NCI-H1092 treated with DMSO at 0.1 percent for 48 hours (cell line): ENCODE results near the gene NKX3-2.
A peak's percentile ranks its signal among the peaks of the same experiment; 100 is the strongest.

Experiments
- DNase-seq: peaks from one replicate; lab custom pipeline; 2025; lab: John Stamatoyannopoulos, UW

NKX3-2 gene

DNA sequence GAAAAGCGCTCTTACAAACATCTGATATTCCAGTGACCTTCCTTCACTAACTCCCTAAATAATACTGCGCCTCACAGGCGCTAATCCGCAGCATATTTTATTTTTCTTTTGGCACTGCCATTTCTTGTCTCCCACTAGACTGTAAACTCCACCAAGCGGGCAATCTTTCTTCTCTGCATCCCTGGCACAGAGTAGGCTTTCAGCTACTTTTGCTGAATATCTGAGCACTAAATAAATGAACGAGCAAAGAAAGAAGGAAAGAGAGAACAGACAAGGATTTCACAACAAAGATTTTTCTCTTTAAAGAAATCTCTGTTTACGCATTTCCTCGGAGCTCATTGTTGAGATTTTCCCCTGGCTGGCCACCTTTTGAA is 12.7 kb downstream of the NKX3-2 start:
- DNase-seq = no peak

GRCh38 chr4:13530823-13531624 is 13.3 kb downstream of the NKX3-2 start:
- no peak for DNase-seq

DNA sequence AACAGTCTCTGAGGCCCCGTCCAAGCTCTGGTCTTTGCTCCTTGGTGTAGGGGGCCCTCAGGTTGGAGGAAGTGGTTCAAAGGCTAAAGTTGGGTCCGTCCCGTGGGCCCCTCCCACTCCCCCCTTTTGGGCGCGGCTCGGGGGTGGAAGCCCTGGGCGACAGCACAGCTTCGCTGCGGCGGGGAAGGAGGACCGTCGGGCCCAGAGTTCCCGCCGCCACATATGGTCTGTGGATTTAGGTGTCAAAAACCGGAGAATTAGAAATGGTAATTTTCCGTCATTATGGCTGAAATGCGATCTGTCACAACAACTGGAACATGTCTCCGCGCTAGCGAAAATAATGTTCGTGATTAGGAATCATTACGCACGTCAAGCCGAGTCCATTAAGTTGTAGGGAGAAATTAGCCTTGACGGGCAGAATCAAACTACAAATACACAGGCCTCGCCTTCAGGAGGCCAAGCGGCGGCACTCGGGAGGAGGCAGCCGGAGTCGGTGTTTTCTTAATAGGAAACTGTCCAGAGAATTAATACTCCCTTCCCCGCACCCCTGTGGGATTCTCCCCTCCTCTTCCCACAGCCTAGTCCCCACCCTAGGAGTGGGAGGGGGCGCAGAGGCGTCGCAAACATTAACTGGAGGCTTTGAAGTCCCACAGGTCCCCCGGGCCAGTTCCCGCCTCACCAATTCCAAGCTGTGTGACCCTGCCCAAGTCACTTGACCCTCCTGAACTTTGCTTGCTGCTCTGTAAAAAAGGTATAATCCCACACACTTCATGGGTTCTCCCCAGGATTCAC is 15.0 kb downstream of the NKX3-2 start:
- DNase-seq = no peak

GRCh38 chr4:13528821-13529127 is 15.5 kb downstream of the NKX3-2 start:
- DNase-seq = no peak

DNA sequence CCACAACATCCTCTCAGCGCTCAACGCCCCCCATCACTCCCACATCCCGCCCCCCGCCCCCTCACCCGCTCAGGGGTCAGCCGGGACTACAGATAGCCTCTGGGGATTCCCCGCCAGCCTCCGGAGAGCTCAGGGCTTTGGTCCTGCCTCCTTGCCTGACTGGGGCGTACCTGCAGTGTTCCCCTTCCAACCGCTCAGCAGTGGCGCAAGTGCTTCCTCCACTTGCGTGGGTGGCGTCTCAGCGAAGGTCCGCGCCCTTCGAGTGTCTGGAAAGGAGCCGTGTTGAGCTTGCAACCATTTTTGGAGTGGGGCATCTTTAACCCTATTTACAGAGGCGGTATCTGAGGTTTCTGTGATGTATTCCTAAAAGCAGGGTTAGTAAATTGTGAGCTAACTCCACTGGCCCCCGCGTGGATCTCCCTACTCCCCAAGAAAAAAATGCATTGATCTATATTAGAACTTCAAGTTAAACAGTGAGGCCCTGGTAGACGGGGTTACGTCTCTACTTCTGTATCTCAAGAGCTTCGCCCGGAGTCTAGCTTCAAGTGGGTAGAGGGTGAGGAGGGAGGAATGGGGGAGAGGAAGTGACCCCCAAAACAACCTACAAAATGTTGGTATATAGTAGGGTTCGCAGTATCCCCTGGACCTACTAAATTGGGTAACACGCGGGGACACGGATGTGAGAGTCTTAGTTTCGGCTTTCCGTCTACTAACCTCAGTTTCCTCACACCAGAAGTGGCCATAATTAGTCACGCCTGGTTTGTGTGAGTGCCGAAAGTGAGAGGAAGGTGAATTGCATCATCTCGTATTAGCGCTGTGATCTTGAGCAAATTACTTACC is 16.1 kb downstream of the NKX3-2 start:
- peak; percentile 20 for DNase-seq

DNA sequence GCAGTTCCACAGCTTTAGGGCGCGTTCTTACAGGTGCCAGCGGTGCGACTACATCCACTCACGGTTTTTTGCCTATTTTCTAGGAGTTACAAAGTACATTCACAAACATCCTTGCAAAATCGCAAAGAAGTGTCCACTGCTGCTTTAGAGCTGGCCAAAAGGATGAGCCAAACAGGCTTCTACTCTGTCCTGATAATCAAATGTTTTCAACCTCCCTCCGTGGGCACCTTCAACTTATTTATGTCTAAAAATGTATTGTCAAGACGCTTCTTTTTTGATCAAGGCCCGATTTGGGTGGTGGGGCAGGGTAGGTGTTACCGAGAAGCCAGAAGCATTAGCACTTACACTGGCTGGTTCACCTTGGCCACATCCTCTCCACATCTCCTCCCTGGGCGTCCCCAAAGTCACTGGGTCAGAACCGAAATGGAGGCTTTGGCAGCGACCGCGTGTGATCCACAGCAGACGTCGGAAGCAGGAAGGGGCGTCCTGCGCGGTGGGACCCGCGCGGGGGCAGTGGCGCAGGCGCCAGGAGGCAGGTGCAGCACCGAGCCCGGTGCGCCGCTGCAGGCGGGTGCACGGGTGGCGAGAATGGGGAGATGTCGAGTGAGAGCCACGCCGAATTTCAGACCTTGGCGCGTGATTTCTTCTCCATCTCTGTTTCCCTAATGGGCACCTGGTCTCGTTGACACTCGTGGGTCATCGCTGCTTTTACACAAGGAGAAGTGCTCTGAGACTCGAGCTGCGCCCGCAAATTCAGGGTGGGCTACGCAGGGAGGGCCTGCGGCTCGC is 16.9 kb downstream of the NKX3-2 start:
- peak; percentile 29 for DNase-seq

GRCh38 chr4:13526658-13527057 is 17.6 kb downstream of the NKX3-2 start:
- no peak for DNase-seq

DNA sequence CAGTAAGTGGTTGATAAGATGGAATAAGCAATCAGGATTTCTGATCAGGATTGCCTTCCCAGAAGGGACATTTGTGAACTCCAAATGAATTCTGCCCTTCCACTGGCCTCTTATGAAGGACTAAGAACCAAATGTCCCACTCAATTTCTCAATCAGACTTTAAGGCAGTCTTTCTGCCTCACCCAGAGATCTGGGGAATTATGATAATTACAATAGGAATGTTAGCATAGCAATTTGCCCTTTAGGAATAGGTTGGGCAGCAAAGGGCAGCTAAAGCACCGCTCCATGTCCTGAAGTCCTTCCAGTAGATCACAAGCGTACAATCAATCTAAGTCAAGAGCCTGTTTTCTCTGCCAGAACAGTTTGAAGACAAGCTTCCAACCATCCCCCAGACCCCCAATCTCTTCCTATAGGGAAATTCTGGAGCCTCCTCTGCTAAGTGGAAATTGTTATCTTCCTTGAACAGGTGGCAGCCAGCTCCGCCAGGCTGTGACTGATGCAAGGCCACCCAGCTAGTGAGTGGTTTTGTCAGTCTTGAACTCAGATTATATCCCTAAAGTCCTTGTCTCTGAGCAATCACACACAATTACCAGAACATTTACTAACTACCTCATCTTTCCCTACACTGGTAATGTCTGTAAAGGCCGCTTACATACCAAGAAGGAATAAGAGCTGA is 18.6 kb downstream of the NKX3-2 start:
- no peak for DNase-seq

GRCh38 chr4:13524504-13525243 is 19.6 kb downstream of the NKX3-2 start:
- DNase-seq = no peak

DNA sequence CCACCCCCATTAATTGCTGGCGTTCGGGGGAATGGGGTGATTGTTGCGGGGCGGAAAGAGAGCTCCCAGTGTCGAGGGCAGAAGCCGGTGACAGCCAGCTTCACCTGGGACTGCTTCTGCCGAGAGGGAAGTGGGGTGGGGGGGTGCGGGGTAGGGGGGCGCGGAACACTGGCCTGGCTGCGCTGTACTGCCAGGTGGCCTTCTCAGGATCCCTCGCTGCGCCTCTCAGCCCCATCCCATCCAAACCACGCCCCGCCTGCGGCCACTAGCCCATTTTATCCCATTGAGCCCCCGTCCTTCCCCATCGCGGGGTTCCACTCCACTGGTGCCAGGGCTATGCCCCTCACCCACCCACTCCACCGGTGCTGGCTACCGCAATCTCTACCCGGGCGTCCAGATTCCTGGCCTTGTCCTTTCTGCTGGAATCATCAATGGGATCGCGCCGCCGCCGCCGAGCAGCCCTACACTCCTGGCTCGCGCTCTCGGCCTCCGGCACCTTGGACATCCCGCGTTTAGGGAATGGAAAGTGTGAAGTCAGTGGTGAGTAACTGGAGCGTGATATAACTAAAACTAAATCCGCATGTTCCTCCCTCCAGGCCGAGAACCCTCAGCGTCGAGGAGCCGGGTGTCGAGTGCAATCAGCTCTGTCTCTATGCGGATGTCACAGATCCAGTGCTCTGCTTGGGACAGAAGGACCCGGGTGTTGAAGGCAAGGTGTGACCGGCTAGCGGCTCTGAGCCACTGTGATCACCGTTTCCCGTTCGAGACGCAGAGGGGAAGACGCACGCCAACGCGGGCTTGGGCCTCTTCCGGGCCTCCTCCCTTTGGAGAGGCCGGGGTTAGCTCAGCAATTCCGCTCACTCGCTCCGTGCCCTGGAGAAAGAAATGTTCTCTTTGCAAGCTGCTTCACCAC is 20.5 kb downstream of the NKX3-2 start:
- no peak for DNase-seq

GRCh38 chr4:13523105-13523477 is 21.2 kb downstream of the NKX3-2 start:
- DNase-seq = no peak

DNA sequence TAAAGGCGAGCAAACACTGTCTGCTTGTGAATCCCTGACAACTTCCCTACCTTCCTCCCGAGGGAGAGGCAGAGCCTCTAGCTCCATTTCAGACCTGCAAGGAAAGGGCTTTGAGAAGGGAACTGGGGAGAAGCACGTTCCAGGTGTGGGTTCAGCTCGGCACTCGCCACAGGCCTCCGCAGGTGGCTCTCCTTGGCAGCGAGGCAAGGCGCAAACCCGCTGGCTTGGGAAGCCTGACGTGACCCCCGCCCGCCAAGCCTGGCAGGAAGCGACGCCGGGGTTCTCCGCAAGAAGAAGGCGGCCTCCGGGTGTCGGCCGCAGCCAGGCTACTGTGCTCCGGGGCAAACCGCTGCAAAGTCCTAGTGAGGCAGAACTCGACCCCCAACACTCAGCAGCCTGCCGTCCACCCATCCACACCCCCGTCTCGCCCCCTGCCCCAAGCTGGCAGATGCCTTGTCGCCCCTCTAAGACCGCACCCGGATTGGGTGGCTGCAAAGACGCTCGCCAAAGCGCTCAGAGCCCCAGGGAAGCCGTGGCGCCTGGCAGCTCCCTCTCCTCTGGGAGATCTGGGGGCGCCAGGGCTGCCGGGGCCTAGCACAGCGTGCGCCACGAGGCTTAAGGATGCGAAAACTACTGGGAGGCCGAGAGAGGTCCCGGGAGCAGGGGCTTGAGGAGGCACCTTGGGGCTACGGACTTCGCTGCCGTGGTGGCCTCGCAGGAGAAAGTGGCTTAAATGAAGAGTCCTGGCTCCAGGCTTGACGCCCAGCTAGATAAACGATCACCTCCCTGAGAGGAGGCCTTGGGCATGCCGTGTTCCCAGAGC is 21.8 kb downstream of the NKX3-2 start:
- DNase-seq = no peak

- no peak for DNase-seq
These were observed 23.3 kb downstream of the NKX3-2 start for GRCh38 chr4:13521047-13521446.

DNA sequence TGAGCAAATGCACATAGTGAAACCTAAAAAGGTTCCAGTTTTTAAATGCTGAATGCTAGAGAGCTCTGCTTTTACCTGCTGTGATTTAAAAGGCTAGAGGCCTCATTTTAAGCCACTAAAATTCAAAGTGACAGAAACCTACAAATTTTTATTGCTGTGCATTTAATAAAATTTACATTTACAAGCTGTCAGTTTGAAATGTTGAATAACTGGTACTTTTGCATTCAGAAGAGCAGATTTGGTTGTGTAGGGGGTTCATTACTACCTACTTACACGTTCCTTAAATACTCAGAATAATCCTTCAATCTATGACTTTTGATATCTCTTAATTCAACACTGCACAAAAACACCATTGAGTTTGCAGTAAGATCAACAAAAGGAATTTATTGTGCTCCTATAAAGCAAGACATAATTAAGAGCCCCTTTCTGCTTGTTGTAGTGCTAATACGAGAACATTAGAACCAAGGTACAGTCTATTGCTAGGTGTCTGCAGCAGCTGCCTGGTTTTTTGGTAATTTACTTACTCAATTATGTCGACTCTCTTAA is 27.9 kb downstream of the NKX3-2 start:
- DNase-seq = peak; percentile 7

DNA sequence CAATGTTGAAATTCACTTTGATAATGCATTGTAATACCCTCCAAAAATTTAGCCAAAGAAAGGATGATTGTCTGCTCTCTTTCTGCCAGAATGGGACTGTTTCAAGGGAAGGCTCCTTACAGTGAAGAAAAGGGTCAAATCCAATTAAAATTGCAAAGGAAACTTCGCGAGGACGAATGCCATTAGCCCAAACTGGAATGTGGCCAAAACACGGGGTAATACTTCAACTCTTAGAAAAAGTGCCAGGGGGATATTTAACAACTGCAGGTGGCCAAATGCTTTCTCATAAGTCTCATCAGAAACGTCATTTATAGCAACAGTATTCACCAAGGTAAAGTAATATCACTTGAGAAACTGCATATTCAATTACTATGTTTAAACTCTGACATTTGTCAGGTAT is 29.0 kb downstream of the NKX3-2 start:
- DNase-seq = no peak

DNA sequence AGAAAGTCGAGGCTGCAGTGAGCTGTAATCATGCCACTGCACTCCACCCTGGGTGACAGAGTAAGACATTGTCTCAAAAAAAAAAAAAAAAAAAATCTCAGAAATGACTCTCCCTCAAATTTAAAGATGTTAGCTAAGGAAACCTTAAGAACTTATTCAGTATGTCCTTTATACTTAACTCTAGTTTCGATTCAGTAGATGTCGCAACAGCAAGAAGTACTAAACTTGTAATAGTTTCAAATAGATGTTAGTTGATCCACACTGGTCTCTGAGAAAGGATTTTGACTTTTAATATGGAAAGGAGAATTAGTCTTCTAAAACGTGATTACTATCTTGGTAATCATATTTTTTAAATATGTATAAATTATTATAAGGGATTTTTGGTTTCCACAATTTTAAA is 29.6 kb downstream of the NKX3-2 start:
- no peak for DNase-seq

DNA sequence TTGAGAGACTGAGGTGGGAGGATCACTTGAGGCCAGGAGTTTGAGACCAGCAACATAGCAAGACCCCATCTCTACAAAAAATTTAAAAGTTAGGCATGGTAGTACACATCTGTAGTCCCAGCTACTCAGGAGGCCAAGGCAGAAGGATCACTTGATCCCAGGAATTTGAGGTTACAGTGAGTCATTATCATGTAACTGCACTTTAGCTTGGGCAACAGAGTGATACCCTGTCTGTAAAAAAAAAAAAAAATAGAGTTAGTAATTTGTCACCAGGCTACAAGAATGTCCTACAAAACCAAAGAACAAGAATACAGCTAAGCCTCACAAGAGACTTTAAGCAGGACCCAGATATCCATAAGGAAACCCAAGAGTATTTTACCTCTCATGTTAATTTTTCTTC is 33.2 kb downstream of the NKX3-2 start:
- DNase-seq = no peak

DNA sequence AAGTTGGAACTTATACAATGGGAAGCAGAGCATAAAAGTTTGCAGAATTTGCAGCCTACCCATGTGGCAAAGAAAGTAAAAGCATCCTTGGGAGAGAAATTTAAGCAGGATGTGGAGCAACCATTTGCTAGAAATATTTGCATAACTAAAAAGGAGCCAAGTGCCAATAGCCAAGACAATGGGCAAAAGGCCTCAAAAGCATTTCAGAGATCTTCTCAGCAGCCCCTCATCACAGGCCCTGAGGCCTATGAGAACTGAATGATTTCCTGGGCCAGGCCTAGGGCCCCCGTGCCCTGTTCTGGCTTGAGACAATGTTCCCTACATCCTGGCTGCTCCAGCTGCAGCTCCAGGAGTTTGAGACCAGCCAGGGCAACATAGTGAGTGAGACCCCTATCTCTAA is 34.9 kb downstream of the NKX3-2 start:
- DNase-seq = no peak
